Cardiac muscle cell (in vitro differentiated cells and primary cell): ENCODE data around the gene EIF6. TPM values are rescaled to one million over a fixed set of nuclear protein-coding genes. Genes with fewer than 3 reads are reported as not detected.

Experiments used
- DNase-seq, 2 donors: peaks; one replicate each; pipeline versions ENCODE4 v3.0.0 to v3.0.0-alpha.2; 2010 to 2017; ENCODE audit warnings: low read depth in 1 of 2, low spot score in 1 of 2
- H3K27ac ChIP-seq: fragments of 200-600 bp; sonication (generic); 2 replicates; pipeline ENCODE4 v1.5.1; 2016
- H3K27me3 ChIP-seq: fragments of 200-600 bp; sonication (generic); 2 replicates; pipeline ENCODE4 v1.6.0; 2016; ENCODE audit warnings: control low read depth
- H3K36me3 ChIP-seq: fragments of 200-600 bp; sonication (generic); 2 replicates; pipeline ENCODE4 v1.5.1; 2016; ENCODE audit warnings: control low read depth
- H3K4me1 ChIP-seq: fragments of 200-600 bp; sonication (generic); 2 replicates; pipeline ENCODE4 v1.8.1; 2017; ENCODE audit warnings: low read depth, mild to moderate bottlenecking, mixed run types
- H3K4me3 ChIP-seq: fragments of 200-600 bp; sonication (generic); 2 replicates; pipeline ENCODE4 v1.5.1; 2016; ENCODE audit warnings: mild to moderate bottlenecking
- H3K9me3 ChIP-seq: fragments of 200-600 bp; sonication (generic); 2 replicates; pipeline ENCODE4 v1.5.1; 2017; ENCODE audit warnings: low read depth, mild to moderate bottlenecking, control low read depth
- CTCF ChIP-seq: IDR thresholded peaks from 2 replicates; pipeline ENCODE4 v1.5.1; 2012; ENCODE audit warnings: low read depth, mild to moderate bottlenecking, low read length
- polyA plus RNA-seq: library from polyadenylated mRNA; unstranded; fragments of >200 nt; fragmentation: Nextera tagmentation; extraction: Ambion mirVana; gene quantifications from 2 replicates; pipeline ENCODE4 v1.2.1, GENCODE V29; 2016
- total RNA-seq: library from RNA; depleted of rRNA; stranded (reverse); fragments of >200 nt; gene quantifications from 2 replicates; pipeline ENCODE4 v1.2.3, GENCODE V29; 2016

Gene EIF6
- total and polyA plus RNA-seq, 2 experiments from 2014 or later = 80.4 to 203 TPM

- Histone ChIP-seq H3K4me1 (peaks cover 10% of the 10 kb centered on the region), H3K27me3 (no peaks in the 10 kb centered on the region), H3K4me3 (no peak overlapping the region), H3K9me3 (no peaks in the 10 kb centered on the region), H3K36me3 (no peaks in the 10 kb centered on the region), H3K27ac (no peak overlapping the region)
- no peak for DNase-seq
- no peak for TF ChIP-seq CTCF
These were observed 6.4 kb upstream of the EIF6 start for GRCh38 chr20:35290887-35291417.

GRCh38 chr20:35290186-35290886 lies 5.8 kb upstream of the EIF6 start:
- Histone ChIP-seq H3K27ac (no peak overlapping the region), H3K4me3 (no peak overlapping the region), H3K27me3 (no peaks in the 10 kb centered on the region), H3K4me1 (peaks cover 9% of the 10 kb centered on the region), H3K9me3 (no peaks in the 10 kb centered on the region), H3K36me3 (no peaks in the 10 kb centered on the region)
- TF ChIP-seq CTCF = no peak
- DNase-seq = no peak

- Histone ChIP-seq H3K27me3 (no peaks in the 10 kb centered on the region), H3K4me1 (peaks cover 11% of the 10 kb centered on the region), H3K36me3 (no peaks in the 10 kb centered on the region), H3K27ac (no peak overlapping the region), H3K9me3 (no peaks in the 10 kb centered on the region), H3K4me3 (no peak overlapping the region)
- no peak for TF ChIP-seq CTCF
- DNase-seq = no peak
These were observed 3.9 kb upstream of the EIF6 start for GRCh38 chr20:35288325-35289060.

GRCh38 chr20:35287509-35288324 lies 3.1 kb upstream of the EIF6 start:
- Histone ChIP-seq H3K27me3 (no peaks in the 10 kb centered on the region), H3K4me1 (peaks cover 8% of the 10 kb centered on the region), H3K4me3 (no peak overlapping the region), H3K27ac (no peak overlapping the region), H3K9me3 (no peaks in the 10 kb centered on the region), H3K36me3 (no peaks in the 10 kb centered on the region)
- no peak for DNase-seq
- no peak for TF ChIP-seq CTCF

DNA sequence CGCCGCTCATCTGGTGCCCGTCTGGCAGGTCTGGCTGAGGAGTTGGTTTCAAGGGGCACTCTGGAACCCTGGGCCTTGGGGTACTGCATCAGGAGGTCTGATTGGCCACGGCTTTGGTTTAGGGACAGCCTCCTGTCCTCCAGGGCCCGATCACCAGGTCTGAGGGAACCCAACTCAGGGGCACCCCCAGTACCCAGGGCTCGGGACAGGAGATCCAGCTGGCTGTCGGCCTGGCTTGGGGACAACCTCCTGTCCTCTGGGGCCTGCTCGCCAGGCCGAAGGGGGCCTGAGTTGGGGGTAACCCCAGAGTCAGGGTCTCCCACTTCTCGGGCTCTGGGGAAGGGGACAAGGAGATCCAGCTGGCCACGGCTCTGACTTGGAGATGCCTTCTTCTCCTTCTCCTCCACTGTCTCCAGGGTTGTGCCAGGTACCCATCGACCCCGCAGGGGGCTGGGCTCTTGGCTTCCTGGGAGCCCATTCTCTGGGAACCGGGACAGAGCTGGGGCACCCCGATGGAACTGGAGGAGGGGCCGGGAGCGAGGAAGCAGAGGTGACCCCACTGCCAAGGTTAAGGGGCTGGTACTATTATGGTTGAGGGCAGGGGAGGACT lies 2.4 kb upstream of the EIF6 start:
- Histone ChIP-seq H3K27ac (no peak overlapping the region), H3K9me3 (no peaks in the 10 kb centered on the region), H3K36me3 (peaks cover 4% of the 10 kb centered on the region), H3K4me1 (peaks cover 6% of the 10 kb centered on the region), H3K27me3 (no peaks in the 10 kb centered on the region), H3K4me3 (no peak overlapping the region)
- no peak for DNase-seq
- TF ChIP-seq CTCF = no peak
